ENCODE results near the gene FMO1. TPM values are rescaled to one million over a fixed set of nuclear protein-coding genes. Genes with fewer than 3 reads are reported as not detected.

The FMO1 gene
- total RNA-seq, 4 donors from 2014 or later = 0.36 TPM; not detected in 3

DNA sequence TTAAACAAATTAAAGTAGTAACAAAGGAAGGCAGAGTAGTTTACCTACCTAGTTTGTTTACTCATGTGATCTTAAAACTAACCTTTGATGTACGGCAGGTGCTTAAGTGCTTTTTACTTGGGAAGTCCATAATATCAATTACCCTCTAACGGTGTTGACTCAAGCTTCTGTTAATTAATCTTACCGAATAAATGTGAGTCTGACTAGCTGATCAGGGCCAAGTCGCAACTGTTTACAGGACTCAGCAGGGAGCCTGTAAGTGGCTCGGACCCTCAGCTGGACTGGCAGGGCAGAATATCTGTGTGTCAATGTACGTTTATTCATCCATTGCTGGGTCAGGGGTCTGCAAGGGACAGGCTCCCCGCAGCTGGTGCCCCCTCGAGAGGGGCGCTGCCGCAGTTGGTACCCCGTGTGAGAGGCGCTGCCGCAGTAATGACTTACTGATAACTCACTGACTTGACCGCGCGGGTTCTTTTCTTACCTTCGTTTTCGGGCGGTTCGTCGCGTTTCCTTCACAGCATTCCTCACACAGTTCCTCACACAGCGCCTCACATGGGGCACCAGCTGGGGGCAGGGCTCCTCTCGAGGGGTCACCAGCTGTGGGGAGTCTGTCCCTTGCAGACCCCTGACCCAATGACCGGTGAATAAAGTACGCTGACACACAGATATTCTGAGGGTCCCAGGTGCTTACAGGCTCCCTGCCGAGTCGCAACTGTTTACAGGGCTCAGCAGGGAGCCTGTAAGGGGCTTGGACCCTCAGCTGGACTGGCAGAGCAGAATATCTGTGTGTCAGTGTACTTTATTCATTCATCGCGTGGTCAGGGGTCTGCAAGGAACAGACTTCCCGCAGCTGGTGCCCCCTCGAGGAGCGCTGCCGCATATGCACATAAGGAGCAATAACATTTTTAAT lies 3.0 kb downstream of the FMO1 start:
- in situ Hi-C loops (cut with MboI; ENCODE audit: low sequenced_read_pairs in 4 of 4) (no loop called here), intact Hi-C loops (cut with DNase I; ENCODE audit: low total_unique reads) (no loop called here)
- H3K27me3 ChIP-seq = no peaks in the 10 kb centered on the region
- peak overlapping the region; percentile 43 to 57 (median 54) for H3K4me3 ChIP-seq
- H3K36me3 ChIP-seq = no peaks in the 10 kb centered on the region
- H3K9me3 ChIP-seq = no peaks in the 10 kb centered on the region
- no peaks in the 10 kb centered on the region for H3K4me1 ChIP-seq
- H3K27ac ChIP-seq = no peak overlapping the region
- TF ChIP-seq, protein P1, sequence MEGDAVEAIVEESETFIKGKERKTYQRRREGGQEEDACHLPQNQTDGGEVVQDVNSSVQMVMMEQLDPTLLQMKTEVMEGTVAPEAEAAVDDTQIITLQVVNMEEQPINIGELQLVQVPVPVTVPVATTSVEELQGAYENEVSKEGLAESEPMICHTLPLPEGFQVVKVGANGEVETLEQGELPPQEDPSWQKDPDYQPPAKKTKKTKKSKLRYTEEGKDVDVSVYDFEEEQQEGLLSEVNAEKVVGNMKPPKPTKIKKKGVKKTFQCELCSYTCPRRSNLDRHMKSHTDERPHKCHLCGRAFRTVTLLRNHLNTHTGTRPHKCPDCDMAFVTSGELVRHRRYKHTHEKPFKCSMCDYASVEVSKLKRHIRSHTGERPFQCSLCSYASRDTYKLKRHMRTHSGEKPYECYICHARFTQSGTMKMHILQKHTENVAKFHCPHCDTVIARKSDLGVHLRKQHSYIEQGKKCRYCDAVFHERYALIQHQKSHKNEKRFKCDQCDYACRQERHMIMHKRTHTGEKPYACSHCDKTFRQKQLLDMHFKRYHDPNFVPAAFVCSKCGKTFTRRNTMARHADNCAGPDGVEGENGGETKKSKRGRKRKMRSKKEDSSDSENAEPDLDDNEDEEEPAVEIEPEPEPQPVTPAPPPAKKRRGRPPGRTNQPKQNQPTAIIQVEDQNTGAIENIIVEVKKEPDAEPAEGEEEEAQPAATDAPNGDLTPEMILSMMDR (IDR thresholded peaks at IDR 0.05 in 4 of 5, conservative IDR thresholded peaks at IDR 0.05 in 1 of 5) = peak in 2 of 5 experiments; percentile 9 to 33
- no peak for TF ChIP-seq POLR2A (IDR thresholded peaks at IDR 0.05)
- DNase-seq (no peak), ATAC-seq (no peak)

DNA sequence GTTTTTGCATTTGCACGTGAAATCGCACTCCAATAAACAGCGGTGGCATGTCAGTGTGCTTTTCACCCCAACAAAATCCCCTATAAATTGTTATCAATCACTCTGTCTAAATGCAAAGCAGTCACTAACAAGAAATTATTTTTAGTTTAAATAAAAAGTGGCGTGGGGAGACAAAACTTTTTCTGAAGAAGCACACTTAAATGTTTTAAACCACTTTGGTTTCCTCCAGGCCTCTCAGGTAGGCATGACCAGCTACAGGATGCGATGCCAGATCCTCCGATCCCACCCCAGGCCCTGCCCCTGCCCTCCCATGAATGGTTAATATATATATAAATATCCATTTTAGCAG lies 3.6 kb downstream of the FMO1 start:
- in situ Hi-C loops (cut with MboI; ENCODE audit: low sequenced_read_pairs in 4 of 4) (no loop called here), intact Hi-C loops (cut with DNase I; ENCODE audit: low total_unique reads) (no loop called here)
- peak overlapping the region; percentile 43 to 57 (median 54) for H3K4me3 ChIP-seq
- no peaks in the 10 kb centered on the region for H3K36me3 ChIP-seq
- DNase-seq (no peak), ATAC-seq (no peak)
- H3K27me3 ChIP-seq = no peaks in the 10 kb centered on the region
- H3K4me1 ChIP-seq = no peaks in the 10 kb centered on the region
- no peaks in the 10 kb centered on the region for H3K9me3 ChIP-seq
- no peak overlapping the region for H3K27ac ChIP-seq
- TF ChIP-seq, protein P1 (IDR thresholded peaks at IDR 0.05 in 4 of 5, conservative IDR thresholded peaks at IDR 0.05 in 1 of 5) = no peak
- no peak for TF ChIP-seq POLR2A (IDR thresholded peaks at IDR 0.05)

DNA sequence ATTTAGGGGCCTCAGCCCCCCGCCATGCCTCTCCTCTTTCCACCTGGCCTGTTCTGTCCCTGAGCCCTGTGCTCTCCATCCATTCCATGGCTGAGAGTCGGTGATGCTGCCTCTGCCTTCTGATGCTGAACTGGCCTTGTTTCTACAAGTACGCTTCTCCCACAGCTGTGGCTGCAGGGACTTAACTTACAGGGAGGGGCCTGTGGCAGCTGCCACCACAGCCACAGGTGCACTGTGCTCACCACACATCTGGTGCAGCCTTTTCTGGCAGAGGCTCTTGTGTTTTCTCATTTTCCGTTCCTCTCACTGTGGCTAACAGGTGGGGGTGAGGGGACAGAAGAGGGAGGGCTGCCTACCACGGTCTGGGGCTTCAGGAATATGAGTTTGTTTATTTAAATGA lies 4.2 kb downstream of the FMO1 start:
- no peaks in the 10 kb centered on the region for H3K4me1 ChIP-seq
- intact Hi-C loops (cut with DNase I; ENCODE audit: low total_unique reads) (no loop called here), in situ Hi-C loops (cut with MboI; ENCODE audit: low sequenced_read_pairs in 4 of 4) (no loop called here)
- no peak for DNase-seq
- ATAC-seq = no peak
- no peak overlapping the region for H3K27ac ChIP-seq
- H3K27me3 ChIP-seq = no peaks in the 10 kb centered on the region
- TF ChIP-seq POLR2A (IDR thresholded peaks at IDR 0.05) = no peak
- TF ChIP-seq, protein P1 (IDR thresholded peaks at IDR 0.05 in 4 of 5, conservative IDR thresholded peaks at IDR 0.05 in 1 of 5) = no peak
- H3K9me3 ChIP-seq = no peaks in the 10 kb centered on the region
- no peaks in the 10 kb centered on the region for H3K36me3 ChIP-seq
- H3K4me3 ChIP-seq = no peak overlapping the region

DNA sequence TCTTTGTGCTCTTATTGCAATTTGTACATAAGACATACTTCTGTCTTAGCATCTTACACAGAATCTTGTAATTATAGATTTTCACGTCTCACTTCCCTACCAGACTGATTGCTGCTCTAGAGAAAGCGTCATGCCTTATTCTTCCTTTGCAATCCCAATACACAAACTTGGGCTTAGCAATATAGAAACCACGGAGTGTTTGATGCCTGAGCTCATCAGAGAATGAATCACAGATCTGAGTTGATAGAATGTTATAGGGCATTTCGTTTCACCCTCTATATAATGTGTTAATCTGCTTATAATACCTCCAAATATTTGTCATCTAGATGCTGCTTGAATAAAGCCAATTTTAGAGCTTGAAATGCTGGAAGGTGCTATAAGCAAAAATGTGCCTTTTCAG lies 6.6 kb downstream of the FMO1 start:
- in situ Hi-C loops (cut with MboI; ENCODE audit: low sequenced_read_pairs in 4 of 4) = no loop called here
- no peak overlapping the region for H3K27ac ChIP-seq
- H3K27me3 ChIP-seq = no peaks in the 10 kb centered on the region
- H3K9me3 ChIP-seq = no peaks in the 10 kb centered on the region
- no peaks in the 10 kb centered on the region for H3K4me1 ChIP-seq
- H3K36me3 ChIP-seq = no peaks in the 10 kb centered on the region
- no peak for ATAC-seq
- H3K4me3 ChIP-seq = no peak overlapping the region
- no peak for DNase-seq
- intact Hi-C loops (cut with DNase I; ENCODE audit: low total_unique reads) = no loop called here
- TF ChIP-seq, protein P1 (IDR thresholded peaks at IDR 0.05 in 4 of 5, conservative IDR thresholded peaks at IDR 0.05 in 1 of 5) = no peak
- no peak for TF ChIP-seq POLR2A (IDR thresholded peaks at IDR 0.05)
